Trophoblast cell (in vitro differentiated cells and primary cell): Measurements from ENCODE around the gene GAS2.

Source experiments
- DNase-seq, 2 donors: peaks; one replicate each; pipeline ENCODE4 v3.0.0-alpha.2; 2016
- H2AFZ ChIP-seq: 2 replicates; pipeline ENCODE4 v1.6.1; 2013; ENCODE audit warnings: low read length, moderate library complexity, mild to moderate bottlenecking; ENCODE audit not compliant: insufficient read depth, poor library complexity
- H2AK5ac ChIP-seq: 2 replicates; pipeline ENCODE4 v1.6.1; 2013; ENCODE audit warnings: mild to moderate bottlenecking, low read length
- H2BK120ac ChIP-seq: 2 replicates; pipeline ENCODE4 v1.6.1; 2013; ENCODE audit warnings: low read length, mild to moderate bottlenecking, moderate library complexity; ENCODE audit not compliant: insufficient read depth, poor library complexity
- H2BK12ac ChIP-seq: 2 replicates; pipeline ENCODE4 v1.6.1; 2013; ENCODE audit warnings: mild to moderate bottlenecking, low read length, moderate library complexity
- H2BK5ac ChIP-seq: 2 replicates; pipeline ENCODE4 v1.6.1; 2013; ENCODE audit warnings: low read length, low read depth, moderate library complexity, mild to moderate bottlenecking; ENCODE audit not compliant: poor library complexity
- H3K14ac ChIP-seq: 2 replicates; pipeline ENCODE4 v1.6.1; 2013; ENCODE audit warnings: mild to moderate bottlenecking, low read length
- H3K18ac ChIP-seq: 2 replicates; pipeline ENCODE4 v1.6.1; 2013; ENCODE audit warnings: mild to moderate bottlenecking, low read length
- H3K23ac ChIP-seq: 2 replicates; pipeline ENCODE4 v1.6.1; 2013; ENCODE audit warnings: low read length
- H3K27ac ChIP-seq: 2 replicates; pipeline ENCODE4 v1.5.1; 2013; ENCODE audit warnings: low read depth, mild to moderate bottlenecking, inconsistent platforms, low read length, moderate library complexity
- H3K27me3 ChIP-seq: 2 replicates; pipeline ENCODE4 v1.6.1; 2013; ENCODE audit warnings: inconsistent platforms, mild to moderate bottlenecking, low read length, moderate library complexity; ENCODE audit not compliant: insufficient read depth
- H3K36me3 ChIP-seq, 2 experiments: 1 replicate in 1 of 2; 2 replicates in 1 of 2; pipeline ENCODE4 v1.6.1; 2013; ENCODE audit warnings: low read length in 2 of 2, mild to moderate bottlenecking in 2 of 2, moderate library complexity in 1 of 2; ENCODE audit not compliant: insufficient read depth in 2 of 2, control insufficient read depth in 1 of 2
- H3K4ac ChIP-seq: 2 replicates; pipeline ENCODE4 v1.6.1; 2013; ENCODE audit warnings: low read depth, mild to moderate bottlenecking, low read length, moderate library complexity
- H3K4me1 ChIP-seq, 2 experiments: 1 replicate in 1 of 2; 2 replicates in 1 of 2; pipeline ENCODE4 v1.6.1; 2013; ENCODE audit warnings: low read length in 2 of 2, mild to moderate bottlenecking in 2 of 2, moderate library complexity in 1 of 2; ENCODE audit not compliant: insufficient read depth in 2 of 2, control insufficient read depth in 1 of 2
- H3K4me2 ChIP-seq: 2 replicates; pipeline ENCODE4 v1.6.1; 2013; ENCODE audit warnings: inconsistent platforms, mild to moderate bottlenecking, low read length, moderate library complexity
- H3K4me3 ChIP-seq: 2 replicates; pipeline ENCODE4 v1.5.1; 2013; ENCODE audit warnings: mild to moderate bottlenecking, low read depth, low read length, inconsistent platforms
- H3K79me1 ChIP-seq: one replicate; pipeline ENCODE4 v1.6.1; 2013; ENCODE audit warnings: low read length
- H3K79me2 ChIP-seq: 2 replicates; pipeline ENCODE4 v1.6.1; 2013; ENCODE audit warnings: low read length, mild to moderate bottlenecking; ENCODE audit not compliant: control insufficient read depth, insufficient read depth, poor library complexity
- H3K9ac ChIP-seq: 2 replicates; pipeline ENCODE4 v1.6.1; 2013; ENCODE audit warnings: mild to moderate bottlenecking, low read length
- H3K9me3 ChIP-seq: 2 replicates; pipeline ENCODE4 v1.6.1; 2013; ENCODE audit warnings: low read depth, mild to moderate bottlenecking, control low read depth, inconsistent platforms, low read length; ENCODE audit not compliant: insufficient read depth
- H4K12ac ChIP-seq: 2 replicates; pipeline ENCODE4 v1.6.1; 2013; ENCODE audit warnings: low read depth, mild to moderate bottlenecking, low read length, moderate library complexity
- H4K8ac ChIP-seq: 2 replicates; pipeline ENCODE4 v1.6.1; 2013; ENCODE audit warnings: low read depth, mild to moderate bottlenecking, low read length, moderate library complexity
- H4K91ac ChIP-seq: one replicate; pipeline ENCODE4 v1.6.1; 2013; ENCODE audit warnings: low read depth, mild to moderate bottlenecking, low read length, moderate library complexity
- WGBS: extraction: QIAGEN DNeasy Blood & Tissue Kit; methylation state at CpG from one replicate; pipeline ENCODE4 v1.1.7; 2013; ENCODE audit warnings: missing lambda C conversion rate; ENCODE audit not compliant: insufficient read length, insufficient coverage; ENCODE audit errors: extremely low coverage; 5-methylcytosine and 5-hydroxymethylcytosine counted together

The GAS2 gene

DNA sequence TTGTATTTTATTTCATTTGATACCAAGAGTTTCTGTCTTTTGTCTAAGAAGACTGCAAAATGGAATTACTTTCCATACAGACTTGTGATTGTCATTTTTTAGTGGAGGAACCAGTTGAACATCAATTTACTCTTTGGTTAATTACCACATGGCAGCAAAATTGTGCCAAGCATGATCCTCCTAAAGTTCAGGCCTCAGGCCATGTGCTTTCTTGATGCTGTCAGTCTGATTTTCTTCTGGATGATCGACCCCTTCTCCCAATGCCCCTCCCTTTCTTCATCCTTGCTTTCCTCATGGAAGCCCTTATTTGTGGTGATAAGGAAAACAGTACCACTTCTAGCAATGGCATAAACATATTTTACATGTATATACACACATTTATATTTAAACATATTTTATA, 87.0 kb downstream of the GAS2 start:
- no peak overlapping the region for H3K27ac ChIP-seq
- no peak overlapping the region for H4K91ac ChIP-seq
- H3K36me3 ChIP-seq = no peaks in the 10 kb centered on the region
- H3K23ac ChIP-seq = no peak overlapping the region
- H4K8ac ChIP-seq = no peak overlapping the region
- no peak overlapping the region for H2BK12ac ChIP-seq
- H3K14ac ChIP-seq = no peak overlapping the region
- H3K4me1 ChIP-seq = no peaks in the 10 kb centered on the region
- no CpG with 5 or more reads among the region's 1 CpG for WGBS
- no peak overlapping the region for H3K4ac ChIP-seq
- H3K79me1 ChIP-seq = no peaks in the 10 kb centered on the region
- H3K9ac ChIP-seq = no peak overlapping the region
- no peaks in the 10 kb centered on the region for H3K9me3 ChIP-seq
- no peak overlapping the region for H2AFZ ChIP-seq
- H3K4me3 ChIP-seq = no peak overlapping the region
- no peak for DNase-seq
- no peak overlapping the region for H2AK5ac ChIP-seq
- no peak overlapping the region for H3K18ac ChIP-seq
- H2BK120ac ChIP-seq = no peak overlapping the region
- H3K4me2 ChIP-seq = no peak overlapping the region
- no peaks in the 10 kb centered on the region for H3K27me3 ChIP-seq
- no peak overlapping the region for H2BK5ac ChIP-seq
- no peaks in the 10 kb centered on the region for H3K79me2 ChIP-seq
- no peak overlapping the region for H4K12ac ChIP-seq

DNA sequence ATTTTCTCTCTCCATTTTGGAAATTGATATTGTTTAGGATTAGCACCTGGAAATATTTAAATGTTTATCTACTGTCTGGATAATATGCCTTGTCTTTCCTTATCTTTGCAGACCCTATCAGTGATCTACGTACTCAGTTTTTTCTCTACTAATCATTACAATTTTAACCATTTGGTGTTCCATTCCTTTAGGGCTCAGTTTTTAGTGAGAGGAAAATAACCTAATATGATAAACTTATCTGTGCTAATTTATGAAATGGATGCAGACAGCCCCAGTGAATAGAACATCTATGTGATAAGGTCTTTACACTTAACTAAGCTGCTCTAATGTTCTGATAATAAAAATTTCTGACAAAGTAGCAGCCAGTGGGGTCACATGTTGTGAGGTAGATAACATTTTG, 94.7 kb downstream of the GAS2 start:
- Histone ChIP-seq H4K8ac (no peak overlapping the region), H3K27me3 (no peaks in the 10 kb centered on the region), H3K9ac (no peak overlapping the region), H3K4ac (no peak overlapping the region), H3K9me3 (no peaks in the 10 kb centered on the region), H3K4me2 (no peak overlapping the region), H2BK120ac (no peak overlapping the region), H2BK12ac (no peak overlapping the region), H2AFZ (no peak overlapping the region), H2AK5ac (no peak overlapping the region), H3K4me3 (no peak overlapping the region), H2BK5ac (no peak overlapping the region), H3K23ac (no peak overlapping the region), H3K4me1 (no peaks in the 10 kb centered on the region), H3K36me3 (no peaks in the 10 kb centered on the region), H3K18ac (no peak overlapping the region), H4K12ac (no peak overlapping the region), H3K79me1 (no peaks in the 10 kb centered on the region), H3K79me2 (no peaks in the 10 kb centered on the region), H3K14ac (no peak overlapping the region), H3K27ac (no peak overlapping the region), H4K91ac (no peak overlapping the region)
- DNase-seq = no peak
- no CpG with 5 or more reads among the region's 1 CpG for WGBS

DNA sequence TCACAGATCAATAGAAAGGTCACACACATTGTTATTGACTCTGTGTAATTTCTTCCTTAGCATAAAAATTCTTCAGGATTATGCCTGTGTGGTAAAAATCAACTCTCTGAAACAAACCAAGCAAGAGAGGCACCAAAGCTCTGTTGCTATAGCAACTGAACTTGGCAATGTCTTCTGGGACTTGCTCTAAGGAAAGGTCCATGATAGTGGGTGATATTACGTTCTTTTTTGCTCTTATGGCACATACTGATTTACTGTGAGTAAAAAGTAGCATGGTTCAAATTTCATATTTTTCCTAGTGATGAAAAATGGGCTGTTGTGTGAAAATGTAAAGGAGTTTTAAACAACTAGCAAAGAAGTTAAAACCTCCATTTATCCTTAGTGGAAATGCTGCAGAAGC, 96.8 kb downstream of the GAS2 start:
- Histone ChIP-seq H3K14ac (no peak overlapping the region), H3K4me3 (no peak overlapping the region), H2BK12ac (no peak overlapping the region), H3K4ac (no peak overlapping the region), H2BK120ac (no peak overlapping the region), H3K23ac (no peak overlapping the region), H4K91ac (no peak overlapping the region), H3K9me3 (no peaks in the 10 kb centered on the region), H2AFZ (no peak overlapping the region), H3K79me1 (no peaks in the 10 kb centered on the region), H4K12ac (no peak overlapping the region), H4K8ac (no peak overlapping the region), H3K4me1 (no peaks in the 10 kb centered on the region), H3K18ac (no peak overlapping the region), H3K27ac (no peak overlapping the region), H2BK5ac (no peak overlapping the region), H3K79me2 (no peaks in the 10 kb centered on the region), H2AK5ac (no peak overlapping the region), H3K9ac (no peak overlapping the region), H3K36me3 (no peaks in the 10 kb centered on the region), H3K4me2 (no peak overlapping the region), H3K27me3 (no peaks in the 10 kb centered on the region)
- no peak for DNase-seq
- WGBS = no CpG with 5 or more reads among the region's 1 CpG

DNA sequence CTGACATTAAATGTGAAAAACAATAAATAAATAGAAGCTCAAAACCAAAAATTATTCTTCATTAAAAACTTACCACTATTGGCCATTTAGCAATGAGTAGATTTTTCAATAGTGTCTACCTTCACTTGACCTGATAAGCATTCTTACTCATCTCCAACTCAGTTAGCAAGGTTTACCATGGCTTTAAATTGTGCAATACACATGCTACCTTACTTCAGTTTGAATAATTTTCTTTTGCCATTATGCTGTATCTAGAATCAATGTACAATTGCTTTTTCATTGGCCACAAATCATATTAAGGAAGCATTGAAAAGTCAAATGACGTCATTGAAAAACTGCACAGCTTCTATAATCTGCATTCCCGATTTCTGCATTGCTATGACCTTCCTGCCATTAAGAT, 98.3 kb downstream of the GAS2 start:
- Histone ChIP-seq H4K12ac (no peak overlapping the region), H3K79me1 (no peaks in the 10 kb centered on the region), H3K14ac (no peak overlapping the region), H3K9me3 (no peaks in the 10 kb centered on the region), H3K36me3 (no peaks in the 10 kb centered on the region), H3K23ac (no peak overlapping the region), H3K4me3 (no peak overlapping the region), H3K9ac (no peak overlapping the region), H2BK12ac (no peak overlapping the region), H3K4me2 (no peak overlapping the region), H2AK5ac (no peak overlapping the region), H3K27me3 (no peaks in the 10 kb centered on the region), H2BK5ac (no peak overlapping the region), H3K18ac (no peak overlapping the region), H4K8ac (no peak overlapping the region), H3K79me2 (no peaks in the 10 kb centered on the region), H3K4me1 (no peaks in the 10 kb centered on the region), H2AFZ (no peak overlapping the region), H3K27ac (no peak overlapping the region), H4K91ac (no peak overlapping the region), H2BK120ac (no peak overlapping the region), H3K4ac (no peak overlapping the region)
- WGBS = no CpG with 5 or more reads among the region's 2 CpGs
- no peak for DNase-seq
